GM23338 (cell line): ENCODE data around the gene TRIO. TPM values are rescaled to one million over a fixed set of nuclear protein-coding genes. Genes with fewer than 3 reads are reported as not detected.

ENCODE experiments used
- ATAC-seq: fragments of 200-7000 bp; cut with Tn5 transposase; 3 replicates; pipeline ENCODE4 v1.9.1; 2020
- DNase-seq: peaks from one replicate; pipeline ENCODE4 v3.0.0-alpha.2; 2015; ENCODE audit warnings: low spot score
- H2AFZ ChIP-seq: fragments of 200-600 bp; sonication (generic); 2 replicates; pipeline ENCODE4 v1.8.0; 2016; ENCODE audit warnings: antibody characterized with exemption, mild to moderate bottlenecking, moderate library complexity
- H3F3A ChIP-seq: fragments of 200-600 bp; sonication (generic); replicated peaks from 2 replicates; pipeline ENCODE4 v1.8.0; 2017; ENCODE audit warnings: antibody characterized with exemption, mixed run types, low read depth
- H3K27ac ChIP-seq: fragments of 200-600 bp; sonication (generic); 2 replicates; pipeline ENCODE4 v1.6.1; 2016; ENCODE audit warnings: low read depth
- H3K27me3 ChIP-seq: fragments of 200-600 bp; sonication (generic); 2 replicates; pipeline ENCODE4 v1.8.0; 2016; ENCODE audit warnings: mild to moderate bottlenecking, mixed run types, moderate library complexity; ENCODE audit not compliant: insufficient read depth
- H3K36me3 ChIP-seq: fragments of 200-600 bp; sonication (generic); 2 replicates; pipeline ENCODE4 v1.8.0; 2016; ENCODE audit warnings: mild to moderate bottlenecking; ENCODE audit not compliant: insufficient read depth
- H3K4me1 ChIP-seq: fragments of 200-600 bp; sonication (generic); 2 replicates; pipeline ENCODE4 v1.8.0; 2016; ENCODE audit warnings: mild to moderate bottlenecking, moderate library complexity; ENCODE audit not compliant: insufficient read depth
- H3K4me2 ChIP-seq: fragments of 200-600 bp; sonication (generic); 2 replicates; pipeline ENCODE4 v1.7.1; 2017; ENCODE audit warnings: mixed run types
- H3K4me3 ChIP-seq: fragments of 200-600 bp; sonication (generic); 2 replicates; pipeline ENCODE4 v1.6.1; 2016; ENCODE audit warnings: mixed run types
- H3K79me2 ChIP-seq: fragments of 200-600 bp; sonication (generic); replicated peaks from 2 replicates; pipeline ENCODE4 v1.8.0; 2017; ENCODE audit warnings: mild to moderate bottlenecking; ENCODE audit not compliant: insufficient read depth
- H3K9me2 ChIP-seq: fragments of 200-600 bp; sonication (generic); 2 replicates; pipeline ENCODE4 v1.8.0; 2017; ENCODE audit not compliant: insufficient read depth
- H4K20me1 ChIP-seq: fragments of 200-600 bp; sonication (generic); replicated peaks from 2 replicates; pipeline ENCODE4 v1.8.0; 2017; ENCODE audit warnings: mild to moderate bottlenecking; ENCODE audit not compliant: insufficient read depth
- H3K27ac Mint-ChIP-seq: 2 replicates; pipeline ENCODE4 v1.8.0; 2020; ENCODE audit warnings: inconsistent platforms, mild to moderate bottlenecking, moderate library complexity, mixed read lengths
- H3K27me3 Mint-ChIP-seq: 3 replicates; pipeline ENCODE4 v1.8.0; 2022; ENCODE audit warnings: low read depth, mild to moderate bottlenecking, moderate library complexity, mixed read lengths, inconsistent platforms; ENCODE audit not compliant: insufficient read depth, poor library complexity
- H3K36me3 Mint-ChIP-seq: 3 replicates; pipeline ENCODE4 v1.8.0; 2021; ENCODE audit warnings: low read depth, mild to moderate bottlenecking, inconsistent platforms, moderate library complexity, mixed read lengths
- H3K4me1 Mint-ChIP-seq: 3 replicates; pipeline ENCODE4 v1.8.0; 2020; ENCODE audit warnings: mild to moderate bottlenecking, inconsistent platforms, mixed read lengths
- H3K4me3 Mint-ChIP-seq: 3 replicates; pipeline ENCODE4 v1.8.0; 2021; ENCODE audit warnings: moderate library complexity, mild to moderate bottlenecking, inconsistent platforms, mixed read lengths
- H3K9me3 Mint-ChIP-seq: 3 replicates; pipeline ENCODE4 v1.8.0; 2020; ENCODE audit warnings: moderate library complexity, mild to moderate bottlenecking, inconsistent platforms, mixed read lengths
- CREB1 ChIP-seq: fragments of 250-450 bp; sonication (Bioruptor Pico); IDR thresholded peaks from 2 replicates; pipeline ENCODE4 v1.5.0; 2020; ENCODE audit warnings: low read depth, mild to moderate bottlenecking, moderate library complexity
- CTCF ChIP-seq, 2 experiments: fragments of 200-600 bp in 1 of 2; sonication (generic) in 1 of 2; conservative IDR thresholded peaks; 2 replicates each; pipeline versions ENCODE4 v1.5.1 to v1.6.1; 2016 to 2017; ENCODE audit warnings: antibody characterized with exemption in 2 of 2, low read depth in 2 of 2, mild to moderate bottlenecking in 2 of 2, moderate library complexity in 1 of 2
- STAT1 ChIP-seq: IDR thresholded peaks from one replicate; pipeline ENCODE4 v1.6.1; 2016; ENCODE audit warnings: antibody characterized with exemption; ENCODE audit not compliant: unreplicated experiment
- ZNF462 ChIP-seq: fragments of 250-450 bp; sonication (Bioruptor Pico); IDR thresholded peaks from 2 replicates; pipeline ENCODE4 v1.5.0; 2020; ENCODE audit warnings: mild to moderate bottlenecking, moderate library complexity
- polyA plus RNA-seq: library from polyadenylated mRNA; unstranded; fragments of >200 nt; fragmentation: Nextera tagmentation; extraction: Ambion mirVana; gene quantifications from 2 replicates; pipeline ENCODE4 v1.2.1, GENCODE V29; 2016
- total RNA-seq: library from RNA; depleted of rRNA; stranded (reverse); fragments of >200 nt; shearing (Covaris generic); gene quantifications from 2 replicates; pipeline ENCODE4 v1.2.3, GENCODE V29; 2014

The TRIO gene
- total and polyA plus RNA-seq, 2 experiments from 2014 or later: 13.8 to 113 TPM

GRCh38 chr5:14101922-14102321, 41.2 kb upstream of the TRIO start (continued):
- no peak for TF ChIP-seq ZNF462

- H3K9me2 ChIP-seq: no peaks in the 10 kb centered on the region
- H3K27ac ChIP-seq: no peak overlapping the region
- H3K9me3 Mint-ChIP-seq: peaks cover 12% of the 10 kb centered on the region; the same call in 2 of the 3 replicates
- DNase-seq (no peak), ATAC-seq (no peak)
- H3K36me3 Mint-ChIP-seq: peaks cover 9% of the 10 kb centered on the region; the same call in 1 of the 3 replicates
- no peak overlapping the region for H3K4me3 Mint-ChIP-seq
- H3K36me3 ChIP-seq: no peaks in the 10 kb centered on the region
- H3K4me1 ChIP-seq: 0 out of 2 replicates have a peak, but pooled peaks cover under 1% of the 10 kb centered on the region
- H3K4me2 ChIP-seq: no peak overlapping the region
- H3K4me1 Mint-ChIP-seq: peaks cover 2% of the 10 kb centered on the region; the same call in 2 of the 3 replicates
- no peaks in the 10 kb centered on the region for H3K27me3 Mint-ChIP-seq
- H2AFZ ChIP-seq: peak overlapping the region; percentile 12; the same call in 1 of the 2 replicates
- no peaks in the 10 kb centered on the region for H3K27me3 ChIP-seq
- H3K27ac Mint-ChIP-seq: no peak overlapping the region
- no peak overlapping the region for H3K4me3 ChIP-seq
- no peaks in the 10 kb centered on the region for H4K20me1 ChIP-seq
- H3K79me2 ChIP-seq: no peaks in the 10 kb centered on the region
- no peaks in the 10 kb centered on the region for H3F3A ChIP-seq
- TF ChIP-seq CTCF (conservative IDR thresholded peaks at IDR 0.05; ENCODE audit: low read depth in 2 of 2) (no peak), ZNF462 (no peak), CREB1 (CRISPR knock-in tag) (no peak), STAT1 (no peak)
Measured at GRCh38 chr5:14102666-14103065, 40.5 kb upstream of the TRIO start.
